KMS-11 (cell line): ENCODE data around the gene COL10A1.

ENCODE experiments used
- H2AFZ ChIP-seq: fragments of 200-600 bp; sonication (generic); 2 replicates; pipeline ENCODE4 v1.6.1; 2016; ENCODE audit warnings: antibody characterized with exemption, mixed run types, low read depth
- H3K27ac ChIP-seq: fragments of 200-600 bp; sonication (generic); 2 replicates; pipeline ENCODE4 v1.6.1; 2016; ENCODE audit warnings: mild to moderate bottlenecking, mixed run types
- H3K27me3 ChIP-seq: fragments of 200-600 bp; sonication (generic); 2 replicates; pipeline ENCODE4 v1.6.1; 2017; ENCODE audit warnings: mild to moderate bottlenecking, low read depth, mixed run types, moderate library complexity; ENCODE audit not compliant: insufficient read depth
- H3K36me3 ChIP-seq: fragments of 200-600 bp; sonication (generic); 2 replicates; pipeline ENCODE4 v1.6.1; 2017; ENCODE audit warnings: mild to moderate bottlenecking, mixed run types; ENCODE audit not compliant: insufficient read depth
- H3K4me1 ChIP-seq: fragments of 200-600 bp; sonication (generic); 2 replicates; pipeline ENCODE4 v1.6.1; 2016; ENCODE audit warnings: mild to moderate bottlenecking, low read depth, mixed run types; ENCODE audit not compliant: poor library complexity, severe bottlenecking
- H3K4me2 ChIP-seq: fragments of 200-600 bp; sonication (generic); 2 replicates; pipeline ENCODE4 v1.7.0; 2016; ENCODE audit warnings: mild to moderate bottlenecking, mixed run types
- H3K4me3 ChIP-seq: fragments of 200-600 bp; sonication (generic); IDR thresholded peaks from 2 replicates; pipeline ENCODE4 v1.6.1; 2017; ENCODE audit warnings: low read depth, low read length, mixed read lengths; ENCODE audit not compliant: insufficient read depth
- H3K79me2 ChIP-seq: fragments of 200-600 bp; sonication (generic); 2 replicates; pipeline ENCODE4 v1.6.1; 2016; ENCODE audit warnings: low read depth, mixed run types; ENCODE audit not compliant: insufficient read depth
- H3K9ac ChIP-seq: fragments of 200-600 bp; sonication (generic); 2 replicates; pipeline ENCODE4 v1.6.1; 2016; ENCODE audit warnings: mild to moderate bottlenecking, mixed run types
- H4K20me1 ChIP-seq: fragments of 200-600 bp; sonication (generic); 2 replicates; pipeline ENCODE4 v1.6.1; 2016; ENCODE audit warnings: mild to moderate bottlenecking, mixed run types; ENCODE audit not compliant: insufficient read depth
- TF ChIP-seq, protein P1 (sequence below): fragments of 200-600 bp; sonication (generic); conservative IDR thresholded peaks from 2 replicates; pipeline ENCODE4 v1.6.1; 2017; ENCODE audit warnings: low read depth, mild to moderate bottlenecking, antibody characterized with exemption, low read length, moderate library complexity, mixed read lengths

COL10A1 gene

GRCh38 chr6:116074732-116075390 is 51.1 kb downstream of the COL10A1 start:
- H3K4me1 ChIP-seq = no peaks in the 10 kb centered on the region
- TF ChIP-seq, protein P1, sequence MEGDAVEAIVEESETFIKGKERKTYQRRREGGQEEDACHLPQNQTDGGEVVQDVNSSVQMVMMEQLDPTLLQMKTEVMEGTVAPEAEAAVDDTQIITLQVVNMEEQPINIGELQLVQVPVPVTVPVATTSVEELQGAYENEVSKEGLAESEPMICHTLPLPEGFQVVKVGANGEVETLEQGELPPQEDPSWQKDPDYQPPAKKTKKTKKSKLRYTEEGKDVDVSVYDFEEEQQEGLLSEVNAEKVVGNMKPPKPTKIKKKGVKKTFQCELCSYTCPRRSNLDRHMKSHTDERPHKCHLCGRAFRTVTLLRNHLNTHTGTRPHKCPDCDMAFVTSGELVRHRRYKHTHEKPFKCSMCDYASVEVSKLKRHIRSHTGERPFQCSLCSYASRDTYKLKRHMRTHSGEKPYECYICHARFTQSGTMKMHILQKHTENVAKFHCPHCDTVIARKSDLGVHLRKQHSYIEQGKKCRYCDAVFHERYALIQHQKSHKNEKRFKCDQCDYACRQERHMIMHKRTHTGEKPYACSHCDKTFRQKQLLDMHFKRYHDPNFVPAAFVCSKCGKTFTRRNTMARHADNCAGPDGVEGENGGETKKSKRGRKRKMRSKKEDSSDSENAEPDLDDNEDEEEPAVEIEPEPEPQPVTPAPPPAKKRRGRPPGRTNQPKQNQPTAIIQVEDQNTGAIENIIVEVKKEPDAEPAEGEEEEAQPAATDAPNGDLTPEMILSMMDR = no peak
- H3K27ac ChIP-seq = no peak overlapping the region
- H3K4me2 ChIP-seq = no peak overlapping the region
- H2AFZ ChIP-seq = no peak overlapping the region
- no peak overlapping the region for H3K9ac ChIP-seq
- no peaks in the 10 kb centered on the region for H3K27me3 ChIP-seq
- H3K4me3 ChIP-seq = no peak overlapping the region
- H3K79me2 ChIP-seq = no peaks in the 10 kb centered on the region
- H3K36me3 ChIP-seq = no peaks in the 10 kb centered on the region
- H4K20me1 ChIP-seq = no peaks in the 10 kb centered on the region

DNA sequence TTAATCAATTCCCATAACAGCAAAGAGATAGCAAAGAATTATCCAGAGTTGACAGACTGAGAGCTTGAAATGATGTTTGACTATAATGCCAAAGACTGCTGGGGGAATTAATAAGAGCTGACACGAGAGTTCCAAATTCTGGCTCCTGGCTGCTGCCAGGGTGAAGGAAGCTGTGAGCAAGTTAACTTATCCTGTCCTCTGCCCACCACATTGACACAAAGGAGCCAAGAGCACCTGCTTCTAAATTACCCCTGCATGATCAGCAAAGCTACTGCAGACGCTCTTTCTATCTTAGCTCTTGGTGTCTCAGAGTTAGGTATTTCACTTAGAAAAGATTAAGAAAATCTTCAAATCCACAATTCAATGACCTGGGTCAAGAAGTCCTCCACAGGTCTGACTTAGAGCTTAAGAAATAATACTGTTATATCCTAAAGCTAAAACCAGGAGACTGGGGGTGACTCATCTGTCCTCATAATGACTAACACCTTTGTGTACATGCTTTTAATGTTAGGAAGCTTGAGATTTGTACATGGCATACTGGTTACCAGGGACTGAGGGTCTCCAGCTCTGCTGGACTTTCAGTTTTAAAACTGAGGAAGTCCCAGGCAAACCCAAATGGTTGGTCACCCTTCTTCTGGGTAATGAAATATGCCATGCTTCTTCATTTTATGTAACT is 52.0 kb downstream of the COL10A1 start:
- TF ChIP-seq, protein P1 = no peak
- Histone ChIP-seq H3K36me3 (no peaks in the 10 kb centered on the region), H3K9ac (no peak overlapping the region), H3K4me3 (no peak overlapping the region), H3K27me3 (no peaks in the 10 kb centered on the region), H3K27ac (no peak overlapping the region), H3K4me1 (no peaks in the 10 kb centered on the region), H3K4me2 (no peak overlapping the region), H4K20me1 (no peaks in the 10 kb centered on the region), H2AFZ (no peak overlapping the region), H3K79me2 (no peaks in the 10 kb centered on the region)

DNA sequence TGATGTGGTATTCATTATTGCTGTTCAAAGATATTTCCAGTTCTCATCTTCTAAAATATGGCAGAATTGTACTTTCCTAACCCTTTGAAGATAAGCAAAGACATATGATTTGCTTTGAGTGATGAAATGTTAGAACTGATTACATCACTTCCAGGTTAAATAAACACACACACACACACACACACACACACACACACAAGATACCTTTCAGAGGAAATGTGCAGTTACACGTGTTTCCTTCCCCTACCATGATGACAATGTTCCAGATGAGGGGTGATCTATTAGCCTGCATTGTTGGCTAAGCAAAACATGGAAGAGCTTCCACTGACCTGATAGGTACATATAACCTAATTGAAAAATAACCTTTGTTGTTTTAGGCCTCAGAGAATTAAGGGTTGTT is 53.6 kb downstream of the COL10A1 start:
- no peaks in the 10 kb centered on the region for H3K36me3 ChIP-seq
- no peak overlapping the region for H3K9ac ChIP-seq
- H4K20me1 ChIP-seq = no peaks in the 10 kb centered on the region
- no peak overlapping the region for H3K4me2 ChIP-seq
- no peak overlapping the region for H3K27ac ChIP-seq
- H3K4me3 ChIP-seq = no peak overlapping the region
- no peaks in the 10 kb centered on the region for H3K79me2 ChIP-seq
- H3K27me3 ChIP-seq = no peaks in the 10 kb centered on the region
- H2AFZ ChIP-seq = no peak overlapping the region
- TF ChIP-seq, protein P1 = no peak
- no peaks in the 10 kb centered on the region for H3K4me1 ChIP-seq

DNA sequence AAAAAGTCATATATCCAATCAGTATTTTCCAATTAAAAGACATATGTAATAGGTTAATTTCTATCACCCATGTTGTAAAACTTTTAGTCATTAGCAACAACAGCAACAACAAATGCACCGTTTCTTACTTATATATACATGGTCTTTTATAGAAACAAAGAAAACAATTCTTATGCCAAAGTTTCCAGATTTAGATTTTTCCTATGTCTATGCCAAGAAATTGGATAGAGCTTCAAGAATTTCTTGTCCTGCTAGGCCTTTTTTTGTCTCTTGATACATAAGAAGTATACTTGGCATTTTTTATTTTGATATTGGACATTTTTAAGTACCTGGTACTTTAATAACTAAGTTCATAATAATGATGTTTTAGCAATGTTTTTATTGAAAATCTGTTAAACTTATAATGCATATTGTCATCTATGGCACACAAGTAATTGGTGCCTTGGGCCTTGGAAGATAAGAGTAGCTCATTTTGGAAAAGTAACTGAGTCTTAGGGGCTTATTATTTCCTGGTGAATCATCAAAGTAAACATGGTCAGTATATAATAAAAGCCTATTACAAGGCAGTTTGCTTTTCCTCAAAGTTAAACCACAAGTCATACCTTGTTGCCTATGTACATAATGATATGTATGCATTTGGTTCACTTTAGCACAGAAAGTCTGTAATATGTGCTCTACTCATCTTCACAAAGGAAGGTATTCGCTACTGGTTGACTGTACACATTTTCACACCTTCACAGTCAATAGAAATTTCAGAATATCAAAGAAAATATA is 55.1 kb downstream of the COL10A1 start:
- Histone ChIP-seq H3K79me2 (no peaks in the 10 kb centered on the region), H3K27ac (no peak overlapping the region), H3K27me3 (no peaks in the 10 kb centered on the region), H3K4me3 (no peak overlapping the region), H4K20me1 (no peaks in the 10 kb centered on the region), H3K4me1 (no peaks in the 10 kb centered on the region), H2AFZ (no peak overlapping the region), H3K4me2 (no peak overlapping the region), H3K9ac (no peak overlapping the region), H3K36me3 (no peaks in the 10 kb centered on the region)
- TF ChIP-seq, protein P1 = no peak
